Mucosa of gallbladder (tissue), 1 donor: ENCODE measurements around the gene FARP1. TPM values are rescaled to one million over a fixed set of nuclear protein-coding genes. Genes with fewer than 3 reads are reported as not detected.
A peak's percentile ranks its signal among the peaks of the same experiment; 100 is the strongest.

ENCODE experiments used
- DNase-seq: peaks from one replicate; pipeline ENCODE4 v3.0.0-alpha.2; 2020; ENCODE audit warnings: low spot score
- total RNA-seq: library from RNA; stranded (reverse); gene quantifications from one replicate; pipeline ENCODE4 v1.2.1, GENCODE V29; 2021
- donor health status: DM: no; HTN: no; CAD: no.

FARP1 gene
- total RNA-seq, 1 donor from 2014 or later = 112 TPM

DNA sequence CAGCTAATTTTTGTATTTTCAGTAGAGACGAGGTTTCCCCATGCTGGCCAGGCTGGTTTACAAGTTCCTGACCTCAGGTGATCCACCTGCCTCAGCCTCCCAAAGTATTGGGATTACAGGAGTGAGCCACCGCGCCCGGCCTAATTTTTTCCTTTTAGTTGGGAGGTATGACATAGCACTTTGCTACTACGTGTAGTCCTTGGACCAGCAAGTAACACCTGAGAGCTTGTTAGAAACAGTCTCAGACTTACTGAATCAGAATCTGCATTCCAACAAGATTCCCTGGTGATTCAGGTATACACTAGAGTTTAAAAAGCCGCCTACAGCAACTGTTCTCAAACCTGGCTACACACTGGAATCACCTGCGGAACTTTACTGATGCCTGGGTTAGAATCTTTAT is 1.8 kb upstream of the FARP1 start:
- DNase-seq = no peak

- no peak for DNase-seq
Measured at GRCh38 chr13:98141509-98142379, 1.1 kb upstream of the FARP1 start.

- no peak for DNase-seq
Measured at GRCh38 chr13:98143157-98143553, 261 bp downstream of the FARP1 start.

DNA sequence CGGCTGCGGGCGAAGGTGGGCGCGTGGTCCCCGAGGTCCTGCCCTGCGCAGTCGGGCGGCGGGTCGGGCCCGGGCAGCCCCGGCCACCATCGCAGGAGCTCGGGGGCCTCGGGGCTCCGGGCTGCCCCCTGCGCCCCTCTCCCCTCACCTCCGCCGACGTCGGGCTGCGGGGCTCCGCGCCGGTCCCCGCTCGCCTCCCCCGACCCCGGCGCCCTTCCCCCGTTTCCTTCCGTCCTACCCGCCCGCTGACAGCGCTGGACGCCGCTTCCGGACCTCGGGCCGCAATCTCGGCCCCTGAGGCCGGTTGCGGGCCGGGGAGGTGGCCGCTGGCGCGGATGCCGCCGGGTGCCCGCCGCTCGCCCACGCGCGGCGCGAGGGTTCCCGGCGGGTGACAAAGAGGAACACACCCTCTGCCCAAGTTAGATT is 720 bp downstream of the FARP1 start:
- no peak for DNase-seq

GRCh38 chr13:98144027-98144741 is 1.3 kb downstream of the FARP1 start:
- no peak for DNase-seq

GRCh38 chr13:98144801-98145350 is 2.0 kb downstream of the FARP1 start:
- DNase-seq = no peak

- DNase-seq = no peak
Measured at GRCh38 chr13:98147521-98147920, 4.6 kb downstream of the FARP1 start.

GRCh38 chr13:98150832-98151479 is 8.1 kb downstream of the FARP1 start:
- no peak for DNase-seq

- DNase-seq = peak; percentile 49
Measured at GRCh38 chr13:98155475-98156109, 12.7 kb downstream of the FARP1 start.

- no peak for DNase-seq
Measured at GRCh38 chr13:98156259-98156658, 13.4 kb downstream of the FARP1 start.

GRCh38 chr13:98157188-98157587 is 14.3 kb downstream of the FARP1 start:
- no peak for DNase-seq

DNA sequence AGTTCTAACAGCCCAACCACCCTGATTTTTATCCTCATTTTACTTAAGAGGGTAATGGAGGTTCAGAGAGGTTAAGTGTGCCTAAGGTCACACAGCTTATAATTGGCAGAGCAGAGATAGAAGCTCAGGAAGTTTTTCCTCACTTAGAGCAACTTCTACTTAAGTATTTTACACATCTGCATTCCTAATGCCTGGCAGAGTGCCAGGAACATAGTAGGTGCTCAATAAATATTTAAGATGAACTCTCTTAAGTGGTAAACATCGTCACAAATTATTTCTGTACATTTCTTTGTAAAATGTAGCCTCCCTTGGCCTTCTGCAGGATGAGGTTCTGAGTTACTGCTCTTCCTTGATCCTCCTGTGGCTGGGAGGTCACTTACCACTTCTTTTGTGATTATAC is 14.7 kb downstream of the FARP1 start:
- no peak for DNase-seq

GRCh38 chr13:98158172-98158899 is 15.4 kb downstream of the FARP1 start:
- DNase-seq = no peak

DNA sequence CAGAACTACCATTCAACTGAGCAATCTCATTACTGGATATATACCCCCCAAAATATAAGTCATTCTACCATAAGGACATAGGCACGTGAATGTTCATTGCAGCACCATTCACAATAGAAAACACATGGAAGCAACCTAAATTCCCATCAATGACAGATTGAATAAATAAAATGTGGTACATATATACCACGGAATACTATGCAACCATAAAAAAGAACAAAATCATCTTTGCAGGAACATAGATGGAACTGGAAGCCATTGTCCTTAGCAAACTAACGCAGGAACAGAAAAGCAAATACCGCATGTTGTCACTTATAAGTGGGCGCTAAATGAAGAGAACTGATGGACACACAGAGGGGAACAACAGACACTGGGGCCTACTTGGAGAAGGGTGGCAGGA is 20.0 kb downstream of the FARP1 start:
- DNase-seq = no peak

DNA sequence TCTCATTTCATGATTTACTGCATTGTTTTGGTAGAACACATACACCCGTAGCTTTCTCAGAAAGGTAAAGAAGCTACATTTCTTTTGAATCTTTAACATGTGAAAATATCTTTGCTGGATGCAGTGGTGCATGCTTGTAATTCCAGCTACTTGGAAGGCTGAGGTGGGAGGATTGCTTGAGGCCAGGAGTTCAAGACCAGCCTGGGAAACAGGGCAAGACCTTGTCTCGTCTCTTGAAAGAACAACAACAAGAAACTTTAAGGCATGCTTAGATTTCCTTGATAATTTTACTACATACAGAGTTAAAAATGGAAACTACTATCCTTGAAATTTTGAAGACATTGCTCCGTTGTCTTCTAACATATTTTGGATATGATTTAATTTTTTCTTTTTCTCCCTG is 26.4 kb downstream of the FARP1 start:
- DNase-seq = no peak

DNA sequence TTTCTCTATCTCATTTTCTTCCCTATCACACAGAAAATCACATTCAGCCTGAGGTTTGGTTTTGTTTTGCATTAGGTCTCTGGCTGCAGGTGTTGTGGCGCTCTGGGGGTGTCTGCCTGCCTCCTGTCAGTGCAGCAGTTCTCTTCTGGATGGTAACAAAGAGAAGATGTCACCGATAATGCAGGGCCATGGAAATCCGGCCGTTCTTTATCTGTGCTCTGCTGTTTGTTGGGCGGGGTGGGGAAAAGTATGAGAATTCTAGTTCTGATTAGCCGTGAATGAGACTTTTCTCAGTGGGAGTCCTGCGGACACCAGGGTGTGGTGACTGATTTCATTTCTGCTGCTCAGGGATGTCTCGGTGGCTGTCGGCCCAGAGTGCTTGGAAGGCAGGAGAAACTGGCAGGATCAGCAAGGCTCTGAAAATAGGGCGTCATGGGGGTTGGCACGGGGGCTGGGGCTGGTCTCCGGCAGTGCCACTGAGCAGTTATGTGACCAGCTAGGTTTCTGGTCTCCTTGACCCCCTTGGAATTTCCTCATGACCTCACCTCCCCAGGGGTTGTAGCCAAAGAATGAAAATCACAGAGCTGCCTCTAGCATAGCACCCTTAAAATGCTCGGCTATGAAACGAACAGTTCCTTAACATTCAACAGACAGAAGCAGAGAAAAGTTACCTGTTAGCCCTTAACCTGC is 29.2 kb downstream of the FARP1 start:
- DNase-seq = peak; percentile 37

- no peak for DNase-seq
Measured at GRCh38 chr13:98172590-98173422, 29.9 kb downstream of the FARP1 start.

GRCh38 chr13:98173431-98174152 is 30.7 kb downstream of the FARP1 start:
- no peak for DNase-seq

DNA sequence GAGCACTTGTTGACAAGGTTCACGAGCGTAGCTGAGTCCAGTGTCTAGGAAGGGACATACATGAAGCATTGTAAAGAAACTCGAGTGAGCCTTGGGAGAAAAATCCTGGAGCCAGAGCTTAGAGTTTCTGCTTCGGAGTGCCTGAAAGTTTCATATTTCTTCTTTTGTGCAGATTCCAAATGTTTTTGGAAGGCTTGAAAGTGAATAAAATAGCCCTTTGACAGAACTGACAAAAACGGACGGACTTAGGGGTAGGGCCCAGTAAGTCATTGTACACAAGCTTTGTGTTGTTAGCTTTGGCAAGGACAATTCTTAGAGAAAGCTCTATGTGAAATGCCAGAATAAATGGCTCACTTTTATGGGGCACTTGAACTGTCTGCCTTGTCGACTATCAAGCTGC is 31.4 kb downstream of the FARP1 start:
- no peak for DNase-seq
